ENCODE measurements around the gene SETD1A.

SETD1A gene

GRCh38 chr16:30980434-30980833 is 22.9 kb downstream of the SETD1A start:
- no peak for DNase-seq (ENCODE audit: low read depth in 1 of 2, low spot score in 1 of 2)

GRCh38 chr16:30980959-30981358 is 23.4 kb downstream of the SETD1A start:
- no peak for DNase-seq (ENCODE audit: low read depth in 1 of 2, low spot score in 1 of 2)

- DNase-seq (ENCODE audit: low read depth in 1 of 2, low spot score in 1 of 2), result no peak
Observed at GRCh38 chr16:30982548-30983288, 25.2 kb downstream of the SETD1A start.

- no peak for DNase-seq (ENCODE audit: low read depth in 1 of 2, low spot score in 1 of 2)
Observed at GRCh38 chr16:30983289-30983889, 25.8 kb downstream of the SETD1A start.

GRCh38 chr16:30983898-30984610 is 26.5 kb downstream of the SETD1A start:
- no peak for DNase-seq (ENCODE audit: low read depth in 1 of 2, low spot score in 1 of 2)

GRCh38 chr16:30984669-30985400 is 27.3 kb downstream of the SETD1A start, which contains the start of gene HSD3B7:
Gene HSD3B7, plus strand, starts transcription at chr16:30985207. Its CDS starts 452 bp downstream, at chr16:30985659.
- peak; percentile 57 to 76 for DNase-seq (ENCODE audit: low read depth in 1 of 2, low spot score in 1 of 2)

GRCh38 chr16:30985401-30986128 is 28.0 kb downstream of the SETD1A start:
- DNase-seq (ENCODE audit: low read depth in 1 of 2, low spot score in 1 of 2), result no peak

GRCh38 chr16:30986129-30986991 is 28.8 kb downstream of the SETD1A start:
- no peak for DNase-seq (ENCODE audit: low read depth in 1 of 2, low spot score in 1 of 2)

- no peak for DNase-seq (ENCODE audit: low read depth in 1 of 2, low spot score in 1 of 2)
Observed at GRCh38 chr16:30987581-30988190, 30.1 kb downstream of the SETD1A start.

GRCh38 chr16:30989469-30990047 is 32.0 kb downstream of the SETD1A start:
- no peak for DNase-seq (ENCODE audit: low read depth in 1 of 2, low spot score in 1 of 2)

- no peak for DNase-seq (ENCODE audit: low read depth in 1 of 2, low spot score in 1 of 2)
Observed at GRCh38 chr16:30990105-30990504, 32.6 kb downstream of the SETD1A start.

GRCh38 chr16:30991052-30991451 is 33.5 kb downstream of the SETD1A start:
- no peak for DNase-seq (ENCODE audit: low read depth in 1 of 2, low spot score in 1 of 2)

- no peak for DNase-seq (ENCODE audit: low read depth in 1 of 2, low spot score in 1 of 2)
Observed at GRCh38 chr16:30992276-30992780, 34.8 kb downstream of the SETD1A start.

- no peak for DNase-seq (ENCODE audit: low read depth in 1 of 2, low spot score in 1 of 2)
Observed at GRCh38 chr16:30992931-30993816, 35.6 kb downstream of the SETD1A start.

GRCh38 chr16:30995927-30996323 is 38.4 kb downstream of the SETD1A start:
- no peak for DNase-seq (ENCODE audit: low read depth in 1 of 2, low spot score in 1 of 2)

- DNase-seq (ENCODE audit: low read depth in 1 of 2, low spot score in 1 of 2), result no peak
Observed at GRCh38 chr16:30996324-30996984, 38.9 kb downstream of the SETD1A start.

- peak; percentile 57 to 74 for DNase-seq (ENCODE audit: low read depth in 1 of 2, low spot score in 1 of 2)
Observed at GRCh38 chr16:30996985-30997724, 39.6 kb downstream of the SETD1A start.

Measured in stimulated activated CD4-positive, alpha-beta T cell treated with anti-CD3 and anti-CD28 coated beads, Interleukin-15, amount 100 ng/mL, for 1 hour (primary cell).